GM19397 (cell line): ENCODE results near the gene ALX3.
"Not testable (repeated sequence)": the region's sequence is repeated elsewhere in the genome, so short reads cannot be mapped to it uniquely, and the experiment has no call there.

Source experiments
- ATAC-seq: cut with Tn5 transposase; IDR thresholded peaks from one replicate; pipeline ENCODE4 v1.9.1; 2021; ENCODE audit warnings: mild to moderate bottlenecking, moderate library complexity; ENCODE audit not compliant: unreplicated experiment

Gene ALX3

DNA sequence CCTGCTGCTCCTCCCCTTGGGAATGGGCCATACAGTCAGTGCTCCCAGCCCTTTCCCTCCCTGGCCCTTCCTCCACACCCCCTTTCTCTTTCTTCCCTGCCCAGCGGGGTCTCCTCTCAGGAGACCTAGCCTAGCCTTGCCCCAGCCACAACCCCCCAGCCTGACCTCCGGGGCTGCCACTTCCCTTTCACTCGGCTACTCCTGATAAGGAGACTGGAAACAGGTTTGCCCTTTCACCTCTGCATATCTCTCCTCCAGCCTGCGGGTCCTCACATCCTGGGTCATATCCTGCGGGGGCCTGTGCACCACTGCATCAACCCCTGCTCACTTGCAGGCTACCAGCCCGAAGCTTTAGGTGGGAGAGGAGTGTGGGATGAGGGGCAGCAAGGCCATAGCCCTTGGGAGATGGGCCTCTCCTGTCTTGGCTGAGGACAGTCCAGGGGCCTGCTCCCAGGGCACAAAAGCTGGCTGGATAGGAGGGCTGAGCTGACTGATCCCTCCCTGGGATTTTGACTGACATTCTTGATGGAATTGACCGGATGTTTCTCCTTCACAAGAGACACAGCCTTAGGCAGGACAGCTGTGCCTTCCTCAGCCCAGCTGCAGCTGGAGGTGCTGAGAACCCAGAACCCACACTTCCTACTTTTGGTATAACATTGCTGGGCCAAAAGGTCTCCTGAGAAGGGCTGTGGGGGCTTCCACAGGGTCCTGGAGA lies 19.2 kb upstream of the ALX3 start:
- ATAC-seq: no peak

DNA sequence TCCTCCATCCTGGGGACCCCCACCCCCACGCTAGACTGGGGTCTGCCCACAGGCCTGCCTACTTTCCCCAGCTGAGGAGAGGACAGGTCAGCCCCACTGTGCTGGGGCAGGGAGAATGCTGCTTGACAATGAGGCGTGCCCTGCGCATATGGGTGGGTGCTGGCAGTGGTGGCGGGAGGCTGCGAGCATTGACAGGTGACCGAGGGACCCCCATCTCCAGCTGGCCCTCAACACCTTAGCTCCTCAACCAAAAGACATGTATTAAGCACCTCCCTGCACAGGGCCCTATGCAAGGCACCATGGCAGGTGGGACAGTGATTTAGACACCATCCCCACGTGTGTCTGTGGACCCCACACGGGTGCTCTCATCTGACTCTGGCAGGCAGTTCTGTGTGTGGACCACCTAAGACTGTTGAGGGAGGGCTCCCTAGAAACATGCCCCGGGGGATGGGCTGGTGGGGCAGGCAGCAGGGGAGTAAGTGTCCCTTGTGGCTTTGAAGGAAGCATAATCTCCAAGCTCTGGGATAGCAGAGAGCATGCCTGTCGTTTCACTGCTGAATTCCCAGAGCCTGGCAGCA lies 18.4 kb upstream of the ALX3 start:
- ATAC-seq: no peak

GRCh38 chr1:110087812-110088738 lies 17.6 kb upstream of the ALX3 start:
- no peak for ATAC-seq

DNA sequence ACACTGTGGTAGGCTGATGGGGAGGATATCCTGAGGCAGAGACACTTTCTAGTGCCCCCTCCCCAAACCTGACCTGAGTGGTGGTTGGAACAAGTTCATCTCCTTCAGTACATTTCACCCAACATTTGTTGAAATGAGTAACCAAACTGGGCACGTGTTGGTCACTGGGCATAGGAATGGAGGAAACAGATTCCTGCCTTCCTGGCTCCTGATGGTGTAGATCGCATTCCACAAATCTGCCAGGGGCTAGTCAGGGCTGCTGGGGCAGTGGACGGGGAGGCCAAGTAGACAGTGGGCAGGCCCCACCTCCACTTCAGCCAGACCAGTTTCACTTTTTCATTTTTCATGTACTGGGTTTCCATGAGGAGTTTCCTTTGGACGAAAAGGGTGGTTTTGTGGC lies 16.5 kb upstream of the ALX3 start:
- ATAC-seq: no peak

GRCh38 chr1:110085671-110086070 lies 15.2 kb upstream of the ALX3 start:
- no peak for ATAC-seq

GRCh38 chr1:110084227-110085078 lies 14.0 kb upstream of the ALX3 start:
- ATAC-seq: no peak

GRCh38 chr1:110083866-110084226 lies 13.4 kb upstream of the ALX3 start:
- ATAC-seq: no peak

GRCh38 chr1:110083061-110083865 lies 12.8 kb upstream of the ALX3 start:
- no peak for ATAC-seq

DNA sequence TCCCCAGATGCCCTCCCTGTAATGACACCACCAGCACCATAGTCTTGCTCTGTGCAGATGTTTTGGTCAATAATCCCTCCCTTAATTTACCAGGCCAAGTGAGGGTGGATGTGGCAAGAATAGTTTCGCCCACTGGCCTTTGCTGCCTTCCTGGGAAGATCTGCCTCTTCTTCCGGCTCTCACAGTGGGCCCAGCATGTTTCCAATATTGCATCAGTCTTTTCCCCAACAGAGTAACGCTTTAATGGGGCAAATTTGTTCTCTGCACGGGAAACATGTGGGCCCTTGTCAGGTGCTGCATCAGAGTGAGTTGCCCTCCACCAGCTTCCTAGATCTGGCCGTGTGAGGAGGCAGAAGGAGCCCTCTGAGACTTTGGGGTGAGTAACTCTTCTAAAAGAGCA lies 12.0 kb upstream of the ALX3 start:
- ATAC-seq: no peak

GRCh38 chr1:110081061-110081460 lies 10.6 kb upstream of the ALX3 start:
- no peak for ATAC-seq

- not testable (repeated sequence) for ATAC-seq
These were observed 9.5 kb upstream of the ALX3 start for GRCh38 chr1:110079995-110080394.

DNA sequence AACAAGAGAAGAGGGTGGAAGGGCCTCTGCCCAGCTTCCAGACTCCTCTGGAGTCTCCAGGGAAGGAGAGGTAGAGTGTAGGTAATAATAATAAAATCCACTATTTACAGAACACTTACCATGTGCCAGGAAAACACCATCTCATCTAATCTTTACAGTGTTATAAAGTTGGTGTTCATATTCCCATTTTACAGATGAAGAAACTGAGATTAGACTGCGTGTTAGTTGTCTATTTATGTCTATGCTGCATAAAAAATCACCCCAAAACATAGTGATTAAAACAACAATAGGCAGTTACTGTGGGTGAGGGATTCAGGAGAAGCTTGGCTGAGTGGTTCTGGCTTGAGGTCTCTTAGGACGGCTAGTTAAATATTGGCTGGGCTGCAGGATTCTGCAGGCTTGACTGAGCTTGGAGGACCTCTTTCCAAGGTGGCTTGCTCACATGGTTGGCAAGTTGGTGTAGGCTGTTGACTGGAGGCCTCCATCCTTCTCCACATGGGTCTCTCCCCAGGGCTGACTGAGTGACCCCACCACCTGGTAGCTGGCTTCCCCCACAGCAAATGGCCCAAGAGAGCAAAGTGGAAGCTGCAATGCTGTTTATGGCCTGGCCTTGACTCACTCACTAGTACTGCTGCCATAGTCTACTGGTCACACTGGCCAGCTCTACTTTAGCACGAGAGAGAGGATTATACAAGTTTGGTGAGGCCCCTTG lies 6.5 kb upstream of the ALX3 start:
- no peak for ATAC-seq

DNA sequence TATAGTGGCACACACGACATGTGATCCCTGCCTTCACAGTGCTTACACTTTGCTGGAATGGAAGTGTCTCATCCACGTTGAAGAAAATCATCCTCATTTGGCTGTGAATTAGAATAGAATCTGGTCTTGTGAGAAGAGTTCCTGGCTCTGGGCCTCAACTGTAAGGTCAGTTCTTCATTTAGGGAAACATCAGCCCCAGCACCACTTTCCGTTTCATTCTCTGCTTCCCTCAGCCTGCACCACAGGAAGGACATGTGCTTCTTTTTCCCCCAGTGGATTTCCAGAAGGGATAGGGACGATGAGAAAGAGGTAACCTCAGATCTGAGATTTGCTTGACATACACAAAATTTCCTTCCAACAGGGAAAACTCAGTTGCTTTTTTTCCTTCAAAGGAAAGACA lies 3.7 kb upstream of the ALX3 start:
- ATAC-seq: no peak

GRCh38 chr1:110070282-110070669 lies 196 bp downstream of the ALX3 start:
- no peak for ATAC-seq

- no peak for ATAC-seq
These were observed 829 bp downstream of the ALX3 start for GRCh38 chr1:110069404-110070281.

GRCh38 chr1:110068646-110069403 lies 1.6 kb downstream of the ALX3 start:
- no peak for ATAC-seq

GRCh38 chr1:110067893-110068645 lies 2.4 kb downstream of the ALX3 start:
- ATAC-seq: no peak
